ENCODE results near the gene OPN3. TPM values are rescaled to one million over a fixed set of nuclear protein-coding genes. Genes with fewer than 3 reads are reported as not detected.
A peak's percentile ranks its signal among the peaks of the same experiment; 100 is the strongest.

Gene OPN3
- total and polyA plus RNA-seq, 9 of the 15 experiments (the other 6 are each of a cell fraction or from before 2014, with no cell fraction given) = 4.2 to 34.6 (median 17.0) TPM

DNA sequence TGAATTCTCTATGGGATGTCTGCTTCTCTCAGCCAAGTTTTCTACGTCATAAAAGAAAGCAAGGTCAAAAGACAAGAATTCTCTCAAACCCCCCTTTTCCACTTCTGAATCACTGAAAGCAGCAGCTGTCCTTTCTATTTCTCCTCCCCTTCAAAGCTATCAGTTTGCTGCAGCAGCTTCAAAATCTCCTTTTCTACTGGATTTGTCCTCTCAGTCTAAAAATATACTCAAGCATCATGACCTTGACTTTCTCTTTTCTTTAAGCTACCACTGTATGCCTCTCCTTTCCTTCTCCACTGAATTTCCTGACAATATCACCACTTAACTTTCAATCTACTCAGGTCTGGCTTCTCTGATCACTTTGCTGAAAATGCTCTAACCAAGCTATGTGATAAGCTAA is 13.8 kb upstream of the OPN3 start (continued):
- TF ChIP-seq, protein P1, sequence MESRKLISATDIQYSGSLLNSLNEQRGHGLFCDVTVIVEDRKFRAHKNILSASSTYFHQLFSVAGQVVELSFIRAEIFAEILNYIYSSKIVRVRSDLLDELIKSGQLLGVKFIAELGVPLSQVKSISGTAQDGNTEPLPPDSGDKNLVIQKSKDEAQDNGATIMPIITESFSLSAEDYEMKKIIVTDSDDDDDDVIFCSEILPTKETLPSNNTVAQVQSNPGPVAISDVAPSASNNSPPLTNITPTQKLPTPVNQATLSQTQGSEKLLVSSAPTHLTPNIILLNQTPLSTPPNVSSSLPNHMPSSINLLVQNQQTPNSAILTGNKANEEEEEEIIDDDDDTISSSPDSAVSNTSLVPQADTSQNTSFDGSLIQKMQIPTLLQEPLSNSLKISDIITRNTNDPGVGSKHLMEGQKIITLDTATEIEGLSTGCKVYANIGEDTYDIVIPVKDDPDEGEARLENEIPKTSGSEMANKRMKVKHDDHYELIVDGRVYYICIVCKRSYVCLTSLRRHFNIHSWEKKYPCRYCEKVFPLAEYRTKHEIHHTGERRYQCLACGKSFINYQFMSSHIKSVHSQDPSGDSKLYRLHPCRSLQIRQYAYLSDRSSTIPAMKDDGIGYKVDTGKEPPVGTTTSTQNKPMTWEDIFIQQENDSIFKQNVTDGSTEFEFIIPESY (CRISPR knock-in tag; IDR thresholded peaks at IDR 0.05) = no peak
- TF ChIP-seq EHMT2 (IDR thresholded peaks at IDR 0.05) = 0 out of 2 replicates have a peak, but pooled peaks have one; percentile 52
- TF ChIP-seq ILK (tag; IDR thresholded peaks at IDR 0.05; ENCODE audit: borderline replicate concordance, low read depth) = no peak
- TF ChIP-seq SMARCE1 (IDR thresholded peaks at IDR 0.05) = no peak
- no peak for TF ChIP-seq DDX20 (tag; IDR thresholded peaks at IDR 0.05; ENCODE audit: low read depth)
- TF ChIP-seq, protein P2, sequence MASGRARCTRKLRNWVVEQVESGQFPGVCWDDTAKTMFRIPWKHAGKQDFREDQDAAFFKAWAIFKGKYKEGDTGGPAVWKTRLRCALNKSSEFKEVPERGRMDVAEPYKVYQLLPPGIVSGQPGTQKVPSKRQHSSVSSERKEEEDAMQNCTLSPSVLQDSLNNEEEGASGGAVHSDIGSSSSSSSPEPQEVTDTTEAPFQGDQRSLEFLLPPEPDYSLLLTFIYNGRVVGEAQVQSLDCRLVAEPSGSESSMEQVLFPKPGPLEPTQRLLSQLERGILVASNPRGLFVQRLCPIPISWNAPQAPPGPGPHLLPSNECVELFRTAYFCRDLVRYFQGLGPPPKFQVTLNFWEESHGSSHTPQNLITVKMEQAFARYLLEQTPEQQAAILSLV (tag; IDR thresholded peaks at IDR 0.05) = no peak
- TF ChIP-seq, protein P3, sequence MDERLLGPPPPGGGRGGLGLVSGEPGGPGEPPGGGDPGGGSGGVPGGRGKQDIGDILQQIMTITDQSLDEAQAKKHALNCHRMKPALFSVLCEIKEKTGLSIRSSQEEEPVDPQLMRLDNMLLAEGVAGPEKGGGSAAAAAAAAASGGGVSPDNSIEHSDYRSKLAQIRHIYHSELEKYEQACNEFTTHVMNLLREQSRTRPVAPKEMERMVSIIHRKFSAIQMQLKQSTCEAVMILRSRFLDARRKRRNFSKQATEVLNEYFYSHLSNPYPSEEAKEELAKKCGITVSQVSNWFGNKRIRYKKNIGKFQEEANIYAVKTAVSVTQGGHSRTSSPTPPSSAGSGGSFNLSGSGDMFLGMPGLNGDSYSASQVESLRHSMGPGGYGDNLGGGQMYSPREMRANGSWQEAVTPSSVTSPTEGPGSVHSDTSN (CRISPR knock-in tag; IDR thresholded peaks at IDR 0.05; ENCODE audit: low read depth) = no peak
- TF ChIP-seq, protein P3 (tag; conservative IDR thresholded peaks at IDR 0.05; ENCODE audit: low read depth) = no peak
- TF ChIP-seq, protein P4, sequence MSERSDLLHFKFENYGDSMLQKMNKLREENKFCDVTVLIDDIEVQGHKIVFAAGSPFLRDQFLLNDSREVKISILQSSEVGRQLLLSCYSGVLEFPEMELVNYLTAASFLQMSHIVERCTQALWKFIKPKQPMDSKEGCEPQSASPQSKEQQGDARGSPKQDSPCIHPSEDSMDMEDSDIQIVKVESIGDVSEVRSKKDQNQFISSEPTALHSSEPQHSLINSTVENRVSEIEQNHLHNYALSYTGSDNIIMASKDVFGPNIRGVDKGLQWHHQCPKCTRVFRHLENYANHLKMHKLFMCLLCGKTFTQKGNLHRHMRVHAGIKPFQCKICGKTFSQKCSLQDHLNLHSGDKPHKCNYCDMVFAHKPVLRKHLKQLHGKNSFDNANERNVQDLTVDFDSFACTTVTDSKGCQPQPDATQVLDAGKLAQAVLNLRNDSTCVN (CRISPR knock-in tag; IDR thresholded peaks at IDR 0.05) = no peak
- no peak for TF ChIP-seq CEBPG (CRISPR knock-in tag; IDR thresholded peaks at IDR 0.05)
- no peak for TF ChIP-seq CEBPG (tag; conservative IDR thresholded peaks at IDR 0.05 in 1 of 2, IDR thresholded peaks at IDR 0.05 in 1 of 2)
- no peak for TF ChIP-seq NFE2L1 (tag; IDR thresholded peaks at IDR 0.05; ENCODE audit: borderline replicate concordance, low read depth)
- peak; percentile 64 for TF ChIP-seq TCF3 (CRISPR knock-in tag; IDR thresholded peaks at IDR 0.05)
- TF ChIP-seq ZC3H11A (IDR thresholded peaks at IDR 0.05; ENCODE audit: low read depth, low read length) = no peak
- no peak for TF ChIP-seq ZNF324 (CRISPR knock-in tag; IDR thresholded peaks at IDR 0.05)
- TF ChIP-seq GATAD2B (IDR thresholded peaks at IDR 0.05; ENCODE audit: borderline replicate concordance) = no peak
- TF ChIP-seq, protein P5, sequence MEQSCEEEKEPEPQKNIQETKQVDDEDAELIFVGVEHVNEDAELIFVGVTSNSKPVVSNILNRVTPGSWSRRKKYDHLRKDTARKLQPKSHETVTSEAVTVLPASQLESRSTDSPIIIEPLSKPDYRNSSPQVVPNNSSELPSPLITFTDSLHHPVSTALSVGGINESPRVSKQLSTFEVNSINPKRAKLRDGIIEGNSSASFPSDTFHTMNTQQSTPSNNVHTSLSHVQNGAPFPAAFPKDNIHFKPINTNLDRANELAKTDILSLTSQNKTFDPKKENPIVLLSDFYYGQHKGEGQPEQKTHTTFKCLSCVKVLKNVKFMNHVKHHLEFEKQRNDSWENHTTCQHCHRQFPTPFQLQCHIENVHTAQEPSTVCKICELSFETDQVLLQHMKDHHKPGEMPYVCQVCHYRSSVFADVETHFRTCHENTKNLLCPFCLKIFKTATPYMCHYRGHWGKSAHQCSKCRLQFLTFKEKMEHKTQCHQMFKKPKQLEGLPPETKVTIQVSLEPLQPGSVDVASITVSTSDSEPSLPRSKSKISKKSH (CRISPR knock-in tag; IDR thresholded peaks at IDR 0.05) = no peak
- TF ChIP-seq, protein P6, sequence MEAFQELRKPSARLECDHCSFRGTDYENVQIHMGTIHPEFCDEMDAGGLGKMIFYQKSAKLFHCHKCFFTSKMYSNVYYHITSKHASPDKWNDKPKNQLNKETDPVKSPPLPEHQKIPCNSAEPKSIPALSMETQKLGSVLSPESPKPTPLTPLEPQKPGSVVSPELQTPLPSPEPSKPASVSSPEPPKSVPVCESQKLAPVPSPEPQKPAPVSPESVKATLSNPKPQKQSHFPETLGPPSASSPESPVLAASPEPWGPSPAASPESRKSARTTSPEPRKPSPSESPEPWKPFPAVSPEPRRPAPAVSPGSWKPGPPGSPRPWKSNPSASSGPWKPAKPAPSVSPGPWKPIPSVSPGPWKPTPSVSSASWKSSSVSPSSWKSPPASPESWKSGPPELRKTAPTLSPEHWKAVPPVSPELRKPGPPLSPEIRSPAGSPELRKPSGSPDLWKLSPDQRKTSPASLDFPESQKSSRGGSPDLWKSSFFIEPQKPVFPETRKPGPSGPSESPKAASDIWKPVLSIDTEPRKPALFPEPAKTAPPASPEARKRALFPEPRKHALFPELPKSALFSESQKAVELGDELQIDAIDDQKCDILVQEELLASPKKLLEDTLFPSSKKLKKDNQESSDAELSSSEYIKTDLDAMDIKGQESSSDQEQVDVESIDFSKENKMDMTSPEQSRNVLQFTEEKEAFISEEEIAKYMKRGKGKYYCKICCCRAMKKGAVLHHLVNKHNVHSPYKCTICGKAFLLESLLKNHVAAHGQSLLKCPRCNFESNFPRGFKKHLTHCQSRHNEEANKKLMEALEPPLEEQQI (IDR thresholded peaks at IDR 0.05) = no peak
